Colonic mucosa (tissue), 4 donors: ENCODE results near the gene ALOX15. TPM values are rescaled to one million over a fixed set of nuclear protein-coding genes. Genes with fewer than 3 reads are reported as not detected.

Experiments used
- DNase-seq: peaks from one replicate; pipeline ENCODE4 v3.0.0-alpha.2; 2020
- H3K27ac ChIP-seq: fragments of 200-600 bp; one replicate; pipeline ENCODE4 v1.8.0; 2021
- H3K27me3 ChIP-seq: fragments of 200-600 bp; one replicate; pipeline ENCODE4 v1.8.0; 2021
- H3K36me3 ChIP-seq: fragments of 200-600 bp; one replicate; pipeline ENCODE4 v1.8.0; 2021
- H3K4me1 ChIP-seq: fragments of 200-600 bp; one replicate; pipeline ENCODE4 v1.8.0; 2021; ENCODE audit warnings: mild to moderate bottlenecking
- H3K4me3 ChIP-seq: fragments of 200-600 bp; one replicate; pipeline ENCODE4 v1.8.0; 2021
- H3K9ac ChIP-seq, 2 donors: one replicate each; pipeline ENCODE4 v1.7.0; 2013; ENCODE audit warnings: control low read depth in 2 of 2, low read depth in 2 of 2, low read length in 2 of 2
- H3K9me3 ChIP-seq: fragments of 200-600 bp; one replicate; pipeline ENCODE4 v1.8.0; 2021
- intact Hi-C: fragments of 100-400 bp; cut with DNase I; formaldehyde crosslinking; loops from one replicate; pipeline ENCODE4 v1.14.1; 2022
- total RNA-seq, 2 donors: library from RNA; stranded (reverse); fragmentation: NEBNext Ultra II Directional in 1 of 2; extraction: Animal tissue kit (Norgen Biotek cat#: 25700) in 1 of 2; gene quantifications; one replicate each; pipeline ENCODE4 v1.2.1, GENCODE V29; 2021
- TF ChIP-seq, protein P1 (sequence below): fragments of 200-600 bp; IDR thresholded peaks from one replicate; pipeline ENCODE4 v1.8.0; 2022; ENCODE audit warnings: antibody characterized with exemption, mild to moderate bottlenecking
- donor health status: healthy.
- donor health status: DM: no; HTN: no; CAD: no.
- donor health status: DM: no; HTN: no; CAD: no.

ALOX15 gene
- total RNA-seq, 2 donors from 2014 or later: 0.13 TPM; not detected in 1

DNA sequence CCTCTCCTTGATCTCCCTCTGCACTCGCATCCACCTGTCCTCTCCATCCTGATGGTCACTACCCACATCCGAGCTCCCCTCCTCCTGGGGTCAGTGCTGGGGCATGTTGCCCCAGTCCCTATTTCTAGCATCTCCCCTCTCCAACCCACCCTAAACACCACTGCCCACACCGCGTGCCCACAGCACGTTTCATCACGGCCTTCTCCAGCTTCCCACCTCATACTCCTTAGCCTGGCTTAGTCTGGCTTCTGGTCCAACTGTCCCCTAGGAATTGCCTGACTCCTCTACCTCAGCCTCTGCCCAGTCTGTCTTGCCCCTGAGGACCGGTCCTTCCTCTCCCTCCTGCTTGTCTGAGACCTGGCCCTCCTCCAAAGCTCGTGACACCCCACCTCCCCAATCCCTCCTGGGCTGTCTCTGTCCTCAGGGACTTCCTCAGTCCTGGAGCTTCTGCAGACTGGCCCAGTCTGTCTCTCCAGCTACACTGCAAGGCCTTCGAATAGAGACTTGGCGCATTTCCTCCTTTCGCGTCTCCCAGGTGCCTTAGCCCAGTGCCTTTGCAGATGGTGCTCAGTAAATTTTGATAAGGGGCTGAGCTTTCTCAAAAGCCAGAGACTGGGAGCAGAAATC lies 4.9 kb downstream of the ALOX15 start:
- intact Hi-C loops: no loop called here
- H3K27ac ChIP-seq: no peak overlapping the region
- H3K4me1 ChIP-seq: no peaks in the 10 kb centered on the region
- TF ChIP-seq, protein P1, sequence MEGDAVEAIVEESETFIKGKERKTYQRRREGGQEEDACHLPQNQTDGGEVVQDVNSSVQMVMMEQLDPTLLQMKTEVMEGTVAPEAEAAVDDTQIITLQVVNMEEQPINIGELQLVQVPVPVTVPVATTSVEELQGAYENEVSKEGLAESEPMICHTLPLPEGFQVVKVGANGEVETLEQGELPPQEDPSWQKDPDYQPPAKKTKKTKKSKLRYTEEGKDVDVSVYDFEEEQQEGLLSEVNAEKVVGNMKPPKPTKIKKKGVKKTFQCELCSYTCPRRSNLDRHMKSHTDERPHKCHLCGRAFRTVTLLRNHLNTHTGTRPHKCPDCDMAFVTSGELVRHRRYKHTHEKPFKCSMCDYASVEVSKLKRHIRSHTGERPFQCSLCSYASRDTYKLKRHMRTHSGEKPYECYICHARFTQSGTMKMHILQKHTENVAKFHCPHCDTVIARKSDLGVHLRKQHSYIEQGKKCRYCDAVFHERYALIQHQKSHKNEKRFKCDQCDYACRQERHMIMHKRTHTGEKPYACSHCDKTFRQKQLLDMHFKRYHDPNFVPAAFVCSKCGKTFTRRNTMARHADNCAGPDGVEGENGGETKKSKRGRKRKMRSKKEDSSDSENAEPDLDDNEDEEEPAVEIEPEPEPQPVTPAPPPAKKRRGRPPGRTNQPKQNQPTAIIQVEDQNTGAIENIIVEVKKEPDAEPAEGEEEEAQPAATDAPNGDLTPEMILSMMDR: no peak
- H3K36me3 ChIP-seq: no peaks in the 10 kb centered on the region
- peaks cover 21% of the 10 kb centered on the region for H3K27me3 ChIP-seq
- DNase-seq: no peak
- H3K9ac ChIP-seq: no peak overlapping the region
- H3K4me3 ChIP-seq: no peak overlapping the region
- H3K9me3 ChIP-seq: no peaks in the 10 kb centered on the region

DNA sequence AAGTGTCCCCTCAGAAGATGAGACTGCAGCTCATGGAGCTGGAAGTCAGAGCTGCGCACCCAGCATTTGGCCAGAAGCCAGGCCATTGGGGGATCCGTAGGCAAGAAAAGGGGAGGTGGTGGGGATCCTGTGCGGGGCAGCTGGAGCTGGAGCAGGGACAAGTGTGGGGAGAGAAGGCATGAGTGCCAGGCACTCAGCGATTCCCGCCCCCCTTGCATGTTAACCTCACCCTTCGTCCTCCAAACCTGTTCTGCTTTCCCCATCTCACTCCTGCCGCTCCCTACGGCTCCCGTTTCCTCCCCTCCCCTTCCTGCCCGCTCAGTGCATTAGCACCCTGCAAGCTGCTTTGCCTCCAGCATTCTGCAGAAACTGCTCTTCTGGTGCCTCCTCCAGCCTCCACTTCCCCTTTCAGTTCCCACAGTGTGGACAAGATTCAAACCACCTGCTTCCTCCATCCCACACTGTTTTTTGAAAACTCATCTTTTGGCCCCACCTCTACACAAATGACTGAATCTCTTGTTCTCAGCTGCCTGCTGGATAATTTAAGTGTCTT lies 5.6 kb downstream of the ALOX15 start:
- TF ChIP-seq, protein P1: no peak
- DNase-seq: no peak
- Histone ChIP-seq H3K36me3 (no peaks in the 10 kb centered on the region), H3K9ac (no peak overlapping the region), H3K4me3 (no peak overlapping the region), H3K9me3 (no peaks in the 10 kb centered on the region), H3K27me3 (peaks cover 16% of the 10 kb centered on the region), H3K4me1 (no peaks in the 10 kb centered on the region), H3K27ac (no peak overlapping the region)
- intact Hi-C loops: no loop called here

DNA sequence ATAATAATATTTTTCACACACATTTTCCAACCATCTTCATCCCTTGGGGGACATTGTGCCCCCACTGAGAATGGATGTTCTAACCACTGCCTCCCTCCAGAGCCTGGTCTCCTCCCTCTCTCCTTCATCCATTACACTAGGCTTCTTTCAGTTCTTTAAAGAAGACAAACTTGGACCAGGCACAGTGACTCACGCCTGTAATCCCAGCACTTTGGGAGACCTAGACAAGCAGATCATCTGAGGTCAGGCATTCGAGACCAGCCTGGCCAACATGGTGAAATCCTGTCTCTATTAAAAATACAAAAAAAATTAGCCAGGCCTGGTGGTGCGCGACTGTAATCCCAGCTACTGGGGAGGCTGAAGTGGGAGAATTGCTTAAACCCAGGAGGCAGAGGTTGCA lies 6.5 kb downstream of the ALOX15 start:
- Histone ChIP-seq H3K9ac (no peak overlapping the region), H3K4me1 (no peaks in the 10 kb centered on the region), H3K9me3 (no peaks in the 10 kb centered on the region), H3K27ac (no peak overlapping the region), H3K27me3 (peaks cover 16% of the 10 kb centered on the region), H3K36me3 (no peaks in the 10 kb centered on the region), H3K4me3 (no peak overlapping the region)
- TF ChIP-seq, protein P1: no peak
- no peak for DNase-seq
- intact Hi-C loops: no loop called here

DNA sequence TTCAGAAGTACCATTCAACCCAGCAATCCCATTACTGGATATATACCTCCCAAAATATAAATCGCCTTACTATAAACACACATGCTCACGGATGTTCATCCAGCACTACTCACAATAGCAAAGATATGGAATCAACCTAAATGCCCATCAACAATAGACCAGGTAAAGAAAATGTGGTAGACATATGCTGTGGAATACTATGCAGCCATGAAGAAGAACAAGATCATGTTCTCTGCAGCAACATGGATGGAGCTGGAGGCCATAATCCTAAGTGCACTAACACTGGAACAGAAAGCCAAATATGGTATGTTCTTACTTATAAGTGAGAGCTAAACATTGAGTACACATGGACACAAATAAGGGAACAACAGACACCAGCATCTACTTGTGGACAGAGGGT lies 7.8 kb downstream of the ALOX15 start:
- Histone ChIP-seq H3K9me3 (no peaks in the 10 kb centered on the region), H3K9ac (no peak overlapping the region), H3K27ac (no peak overlapping the region), H3K4me3 (no peak overlapping the region), H3K27me3 (peaks cover 12% of the 10 kb centered on the region), H3K36me3 (no peaks in the 10 kb centered on the region), H3K4me1 (no peaks in the 10 kb centered on the region)
- intact Hi-C loops: no loop called here
- DNase-seq: no peak
- TF ChIP-seq, protein P1: no peak

DNA sequence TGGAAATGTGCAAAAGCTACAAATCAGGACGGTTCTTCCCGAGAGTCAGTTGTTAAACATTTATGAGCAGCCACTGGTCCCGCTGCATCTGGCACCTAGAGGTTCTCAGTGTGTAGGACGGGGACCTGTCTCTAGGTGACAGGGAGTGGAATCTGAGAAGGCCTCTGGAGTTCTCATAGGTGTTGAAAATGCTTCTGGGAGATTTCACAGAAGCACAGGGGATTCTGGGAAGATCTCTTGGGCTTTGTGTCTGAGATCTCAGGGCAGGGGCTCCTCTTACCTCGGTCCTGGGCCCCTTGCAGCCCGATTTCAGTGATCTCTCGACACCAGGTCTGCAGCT lies 8.9 kb downstream of the ALOX15 start:
- Histone ChIP-seq H3K4me3 (no peak overlapping the region), H3K36me3 (no peaks in the 10 kb centered on the region), H3K9me3 (no peaks in the 10 kb centered on the region), H3K27ac (no peak overlapping the region), H3K9ac (no peak overlapping the region), H3K4me1 (no peaks in the 10 kb centered on the region), H3K27me3 (peaks cover 10% of the 10 kb centered on the region)
- TF ChIP-seq, protein P1: no peak
- intact Hi-C loops: no loop called here
- DNase-seq: no peak
